Ishikawa (cell line): ENCODE results near the gene RASGRP1.

Source experiments
- CREB1 ChIP-seq: IDR thresholded peaks from 2 replicates; pipeline ENCODE4 v1.6.1; 2012; ENCODE audit warnings: low read depth
- EP300 ChIP-seq: IDR thresholded peaks from 2 replicates; pipeline ENCODE4 v1.6.1; 2012; ENCODE audit warnings: borderline replicate concordance
- NFIC ChIP-seq: IDR thresholded peaks from 2 replicates; pipeline ENCODE4 v1.6.1; 2012
- RAD21 ChIP-seq: IDR thresholded peaks from 2 replicates; pipeline ENCODE4 v1.6.1; 2012; ENCODE audit warnings: low read depth
- REST ChIP-seq: IDR thresholded peaks from 2 replicates; pipeline ENCODE4 v1.6.1; 2012; ENCODE audit warnings: low read depth, mild to moderate bottlenecking
- TAF1 ChIP-seq: IDR thresholded peaks from 2 replicates; pipeline ENCODE4 v1.6.1; 2012; ENCODE audit warnings: low read depth, mild to moderate bottlenecking
- YY1 ChIP-seq: IDR thresholded peaks from 2 replicates; pipeline ENCODE4 v1.6.1; 2012; ENCODE audit warnings: low read depth
- TF ChIP-seq, protein P1 (sequence below): IDR thresholded peaks from 2 replicates; pipeline ENCODE4 v1.6.1; 2012

DNA sequence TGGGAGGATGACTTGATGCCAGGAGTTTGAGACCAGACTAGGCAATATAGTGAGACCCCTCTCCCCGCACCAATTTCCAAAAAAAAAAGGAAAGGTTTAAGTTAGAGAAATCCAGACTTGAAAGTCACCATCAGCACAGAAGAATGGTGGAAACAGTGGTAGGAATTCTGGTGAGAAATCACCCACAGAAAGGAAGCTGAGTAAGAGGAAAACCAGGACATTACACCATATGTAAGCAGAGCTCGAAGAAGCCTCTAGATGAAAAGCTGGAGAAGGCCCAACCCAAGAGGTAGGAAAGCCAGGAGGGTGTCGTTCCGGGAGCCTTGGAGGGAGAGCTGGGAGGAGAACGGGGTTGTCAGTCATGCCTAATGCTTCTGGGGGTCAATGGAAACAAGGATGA lies 40.5 kb downstream of the RASGRP1 start:
- TF ChIP-seq, protein P1, sequence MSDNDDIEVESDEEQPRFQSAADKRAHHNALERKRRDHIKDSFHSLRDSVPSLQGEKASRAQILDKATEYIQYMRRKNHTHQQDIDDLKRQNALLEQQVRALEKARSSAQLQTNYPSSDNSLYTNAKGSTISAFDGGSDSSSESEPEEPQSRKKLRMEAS: no peak
- no peak for TF ChIP-seq NFIC
- no peak for TF ChIP-seq YY1
- TF ChIP-seq REST: no peak
- TF ChIP-seq CREB1: no peak
- TF ChIP-seq EP300: no peak
- TF ChIP-seq TAF1: no peak
- no peak for TF ChIP-seq RAD21
